GM19452 (cell line): ENCODE results near the gene CNFN.

Experiments used
- ATAC-seq: cut with Tn5 transposase; IDR thresholded peaks from one replicate; pipeline ENCODE4 v1.9.1; 2021; ENCODE audit not compliant: unreplicated experiment

The CNFN gene

GRCh38 chr19:42410371-42410770, 20.3 kb upstream of the CNFN start:
- no peak for ATAC-seq

- no peak for ATAC-seq
Observed at GRCh38 chr19:42409477-42409876, 19.4 kb upstream of the CNFN start.

- ATAC-seq = no peak
Observed at GRCh38 chr19:42407816-42408175, 17.7 kb upstream of the CNFN start.

GRCh38 chr19:42407085-42407815, 17.2 kb upstream of the CNFN start:
- no peak for ATAC-seq

GRCh38 chr19:42406111-42406510, 16.0 kb upstream of the CNFN start:
- no peak for ATAC-seq

GRCh38 chr19:42403586-42403985, 13.5 kb upstream of the CNFN start:
- no peak for ATAC-seq

GRCh38 chr19:42402376-42403116, 12.4 kb upstream of the CNFN start:
- ATAC-seq = no peak

GRCh38 chr19:42401365-42402303, 11.5 kb upstream of the CNFN start:
- no peak for ATAC-seq

GRCh38 chr19:42400404-42400803, 10.3 kb upstream of the CNFN start:
- ATAC-seq = no peak

GRCh38 chr19:42397263-42398166, 7.4 kb upstream of the CNFN start:
- no peak for ATAC-seq

GRCh38 chr19:42396381-42397262, 6.5 kb upstream of the CNFN start:
- peak; percentile 96 for ATAC-seq

GRCh38 chr19:42394751-42395150, 4.7 kb upstream of the CNFN start:
- no peak for ATAC-seq

GRCh38 chr19:42392165-42392564, 2.1 kb upstream of the CNFN start:
- no peak for ATAC-seq

- no peak for ATAC-seq
Observed at GRCh38 chr19:42388851-42389489, 1.1 kb downstream of the CNFN start.

GRCh38 chr19:42386974-42387707, 3.0 kb downstream of the CNFN start:
- ATAC-seq = no peak

GRCh38 chr19:42380155-42380554, 9.9 kb downstream of the CNFN start:
- ATAC-seq = no peak

GRCh38 chr19:42378225-42379215, 11.6 kb downstream of the CNFN start:
- ATAC-seq = no peak
